GM23338 (cell line): ENCODE results near the gene ST6GALNAC3. TPM values are rescaled to one million over a fixed set of nuclear protein-coding genes. Genes with fewer than 3 reads are reported as not detected.

Experiments used
- ATAC-seq: fragments of 200-7000 bp; cut with Tn5 transposase; 3 replicates; pipeline ENCODE4 v1.9.1; 2020
- DNase-seq: peaks from one replicate; pipeline ENCODE4 v3.0.0-alpha.2; 2015; ENCODE audit warnings: low spot score
- H2AFZ ChIP-seq: fragments of 200-600 bp; sonication (generic); 2 replicates; pipeline ENCODE4 v1.8.0; 2016; ENCODE audit warnings: antibody characterized with exemption, mild to moderate bottlenecking, moderate library complexity
- H3F3A ChIP-seq: fragments of 200-600 bp; sonication (generic); replicated peaks from 2 replicates; pipeline ENCODE4 v1.8.0; 2017; ENCODE audit warnings: antibody characterized with exemption, mixed run types, low read depth
- H3K27ac ChIP-seq: fragments of 200-600 bp; sonication (generic); 2 replicates; pipeline ENCODE4 v1.6.1; 2016; ENCODE audit warnings: low read depth
- H3K27me3 ChIP-seq: fragments of 200-600 bp; sonication (generic); 2 replicates; pipeline ENCODE4 v1.8.0; 2016; ENCODE audit warnings: mild to moderate bottlenecking, mixed run types, moderate library complexity; ENCODE audit not compliant: insufficient read depth
- H3K36me3 ChIP-seq: fragments of 200-600 bp; sonication (generic); 2 replicates; pipeline ENCODE4 v1.8.0; 2016; ENCODE audit warnings: mild to moderate bottlenecking; ENCODE audit not compliant: insufficient read depth
- H3K4me1 ChIP-seq: fragments of 200-600 bp; sonication (generic); 2 replicates; pipeline ENCODE4 v1.8.0; 2016; ENCODE audit warnings: mild to moderate bottlenecking, moderate library complexity; ENCODE audit not compliant: insufficient read depth
- H3K4me2 ChIP-seq: fragments of 200-600 bp; sonication (generic); 2 replicates; pipeline ENCODE4 v1.7.1; 2017; ENCODE audit warnings: mixed run types
- H3K4me3 ChIP-seq: fragments of 200-600 bp; sonication (generic); 2 replicates; pipeline ENCODE4 v1.6.1; 2016; ENCODE audit warnings: mixed run types
- H3K79me2 ChIP-seq: fragments of 200-600 bp; sonication (generic); replicated peaks from 2 replicates; pipeline ENCODE4 v1.8.0; 2017; ENCODE audit warnings: mild to moderate bottlenecking; ENCODE audit not compliant: insufficient read depth
- H3K9me2 ChIP-seq: fragments of 200-600 bp; sonication (generic); 2 replicates; pipeline ENCODE4 v1.8.0; 2017; ENCODE audit not compliant: insufficient read depth
- H4K20me1 ChIP-seq: fragments of 200-600 bp; sonication (generic); replicated peaks from 2 replicates; pipeline ENCODE4 v1.8.0; 2017; ENCODE audit warnings: mild to moderate bottlenecking; ENCODE audit not compliant: insufficient read depth
- H3K27ac Mint-ChIP-seq: 2 replicates; pipeline ENCODE4 v1.8.0; 2020; ENCODE audit warnings: inconsistent platforms, mild to moderate bottlenecking, moderate library complexity, mixed read lengths
- H3K27me3 Mint-ChIP-seq: 3 replicates; pipeline ENCODE4 v1.8.0; 2022; ENCODE audit warnings: low read depth, mild to moderate bottlenecking, moderate library complexity, mixed read lengths, inconsistent platforms; ENCODE audit not compliant: insufficient read depth, poor library complexity
- H3K36me3 Mint-ChIP-seq: 3 replicates; pipeline ENCODE4 v1.8.0; 2021; ENCODE audit warnings: low read depth, mild to moderate bottlenecking, inconsistent platforms, moderate library complexity, mixed read lengths
- H3K4me1 Mint-ChIP-seq: 3 replicates; pipeline ENCODE4 v1.8.0; 2020; ENCODE audit warnings: mild to moderate bottlenecking, inconsistent platforms, mixed read lengths
- H3K4me3 Mint-ChIP-seq: 3 replicates; pipeline ENCODE4 v1.8.0; 2021; ENCODE audit warnings: moderate library complexity, mild to moderate bottlenecking, inconsistent platforms, mixed read lengths
- H3K9me3 Mint-ChIP-seq: 3 replicates; pipeline ENCODE4 v1.8.0; 2020; ENCODE audit warnings: moderate library complexity, mild to moderate bottlenecking, inconsistent platforms, mixed read lengths
- CREB1 ChIP-seq: fragments of 250-450 bp; sonication (Bioruptor Pico); IDR thresholded peaks from 2 replicates; pipeline ENCODE4 v1.5.0; 2020; ENCODE audit warnings: low read depth, mild to moderate bottlenecking, moderate library complexity
- CTCF ChIP-seq, 2 experiments: fragments of 200-600 bp in 1 of 2; sonication (generic) in 1 of 2; conservative IDR thresholded peaks; 2 replicates each; pipeline versions ENCODE4 v1.5.1 to v1.6.1; 2016 to 2017; ENCODE audit warnings: antibody characterized with exemption in 2 of 2, low read depth in 2 of 2, mild to moderate bottlenecking in 2 of 2, moderate library complexity in 1 of 2
- ETS1 ChIP-seq: IDR thresholded peaks from 2 replicates; pipeline ENCODE4 v1.6.1; 2016; ENCODE audit warnings: antibody characterized with exemption
- EZH2 ChIP-seq: fragments of 200-600 bp; sonication (generic); IDR thresholded peaks from one replicate; pipeline ENCODE4 v1.8.0; 2017; ENCODE audit warnings: antibody characterized with exemption, mild to moderate bottlenecking, low read depth; ENCODE audit not compliant: unreplicated experiment
- EZH2phosphoT487 ChIP-seq: fragments of 200-600 bp; sonication (generic); IDR thresholded peaks from one replicate; pipeline ENCODE4 v1.8.1; 2018; ENCODE audit warnings: antibody characterized with exemption; ENCODE audit not compliant: unreplicated experiment
- JUNB ChIP-seq: IDR thresholded peaks from one replicate; pipeline ENCODE4 v1.6.1; 2016; ENCODE audit warnings: antibody characterized with exemption; ENCODE audit not compliant: unreplicated experiment
- NANOG ChIP-seq: IDR thresholded peaks from 2 replicates; pipeline ENCODE4 v1.6.1; 2016; ENCODE audit warnings: antibody characterized with exemption, borderline replicate concordance
- POLR2AphosphoS5 ChIP-seq: IDR thresholded peaks from 2 replicates; pipeline ENCODE4 v1.6.1; 2016; ENCODE audit warnings: antibody characterized with exemption, low read depth
- REST ChIP-seq: IDR thresholded peaks from one replicate; pipeline ENCODE4 v1.6.1; 2018; ENCODE audit warnings: antibody characterized with exemption; ENCODE audit not compliant: unreplicated experiment
- STAT1 ChIP-seq: IDR thresholded peaks from one replicate; pipeline ENCODE4 v1.6.1; 2016; ENCODE audit warnings: antibody characterized with exemption; ENCODE audit not compliant: unreplicated experiment
- ZNF114 ChIP-seq: fragments of 250-450 bp; sonication (Bioruptor Pico); IDR thresholded peaks from 2 replicates; pipeline ENCODE4 v1.5.0; 2020; ENCODE audit warnings: mild to moderate bottlenecking, moderate library complexity
- ZNF331 ChIP-seq: fragments of 250-450 bp; sonication (Bioruptor Pico); IDR thresholded peaks from 2 replicates; pipeline ENCODE4 v1.5.0; 2020; ENCODE audit warnings: low read depth, mild to moderate bottlenecking, moderate library complexity
- ZNF462 ChIP-seq: fragments of 250-450 bp; sonication (Bioruptor Pico); IDR thresholded peaks from 2 replicates; pipeline ENCODE4 v1.5.0; 2020; ENCODE audit warnings: mild to moderate bottlenecking, moderate library complexity
- polyA plus RNA-seq: library from polyadenylated mRNA; unstranded; fragments of >200 nt; fragmentation: Nextera tagmentation; extraction: Ambion mirVana; gene quantifications from 2 replicates; pipeline ENCODE4 v1.2.1, GENCODE V29; 2016
- total RNA-seq: library from RNA; depleted of rRNA; stranded (reverse); fragments of >200 nt; shearing (Covaris generic); gene quantifications from 2 replicates; pipeline ENCODE4 v1.2.3, GENCODE V29; 2014

Gene ST6GALNAC3
- total and polyA plus RNA-seq, 2 experiments from 2014 or later: 4.7 to 11.6 TPM

- Histone ChIP-seq H4K20me1 (no peaks in the 10 kb centered on the region), H3K4me3 (no peak overlapping the region), H3K4me2 (no peak overlapping the region), H3K79me2 (no peaks in the 10 kb centered on the region), H3K27me3 (0 out of 2 replicates have a peak, but pooled peaks cover 6% of the 10 kb centered on the region), H2AFZ (no peak overlapping the region), H3K9me2 (no peaks in the 10 kb centered on the region), H3K4me1 (peaks cover 6% of the 10 kb centered on the region; the same call in 1 of the 2 replicates), H3K27ac (no peak overlapping the region), H3F3A (no peaks in the 10 kb centered on the region), H3K36me3 (no peaks in the 10 kb centered on the region)
- DNase-seq: no peak
- Mint-ChIP-seq H3K27me3 (no peaks in the 10 kb centered on the region), H3K36me3 (no peaks in the 10 kb centered on the region), H3K27ac (no peak overlapping the region), H3K4me3 (no peak overlapping the region), H3K4me1 (peaks cover 19% of the 10 kb centered on the region), H3K9me3 (no peaks in the 10 kb centered on the region)
- ATAC-seq: no peak
- TF ChIP-seq REST: no peak
- TF ChIP-seq ZNF462 (CRISPR knock-in tag): no peak
- no peak for TF ChIP-seq EZH2phosphoT487
- TF ChIP-seq EZH2: no peak
- no peak for TF ChIP-seq STAT1
- no peak for TF ChIP-seq ZNF114 (CRISPR knock-in tag)
- no peak for TF ChIP-seq JUNB
- TF ChIP-seq POLR2AphosphoS5: no peak
- TF ChIP-seq ETS1: no peak
- TF ChIP-seq CTCF (conservative IDR thresholded peaks at IDR 0.05; ENCODE audit: low read depth in 2 of 2): no peak
- TF ChIP-seq ZNF331 (CRISPR knock-in tag): no peak
- no peak for TF ChIP-seq NANOG
- TF ChIP-seq CREB1 (CRISPR knock-in tag): no peak
These were observed 5.5 kb upstream of the ST6GALNAC3 start for GRCh38 chr1:76068953-76069561.
